Measurements from ENCODE around the gene LEP.

Gene LEP

DNA sequence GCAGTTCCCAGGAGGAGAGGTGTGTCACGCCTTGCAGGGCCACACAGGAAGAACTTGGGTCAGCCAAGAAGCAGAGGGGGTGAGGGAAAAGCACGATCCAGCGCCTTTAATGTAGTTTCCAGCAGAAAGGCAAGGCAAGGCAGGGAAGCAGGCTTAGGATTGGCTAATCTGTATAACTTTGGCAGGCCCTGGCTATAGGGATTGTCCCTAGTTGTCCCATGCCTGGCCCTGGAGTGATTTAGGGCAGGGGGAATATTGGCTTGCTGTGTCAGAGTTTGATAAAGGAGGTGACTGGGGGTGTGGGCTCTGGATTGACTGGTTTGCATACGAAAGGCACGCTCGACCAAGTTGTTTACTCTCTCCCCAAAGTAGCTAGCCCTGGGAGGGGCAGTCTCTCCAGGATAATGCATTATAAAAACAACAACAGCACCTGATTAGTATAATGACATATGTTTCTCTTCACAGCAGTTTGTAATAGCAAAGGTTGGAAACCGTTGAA is 58.1 kb downstream of the LEP start:
- no peak overlapping the region for H3K4me3 ChIP-seq (ENCODE audit: control insufficient read depth, low read depth, low read length)
- no peak for DNase-seq (ENCODE audit: low read depth)
- TF ChIP-seq, protein P1, sequence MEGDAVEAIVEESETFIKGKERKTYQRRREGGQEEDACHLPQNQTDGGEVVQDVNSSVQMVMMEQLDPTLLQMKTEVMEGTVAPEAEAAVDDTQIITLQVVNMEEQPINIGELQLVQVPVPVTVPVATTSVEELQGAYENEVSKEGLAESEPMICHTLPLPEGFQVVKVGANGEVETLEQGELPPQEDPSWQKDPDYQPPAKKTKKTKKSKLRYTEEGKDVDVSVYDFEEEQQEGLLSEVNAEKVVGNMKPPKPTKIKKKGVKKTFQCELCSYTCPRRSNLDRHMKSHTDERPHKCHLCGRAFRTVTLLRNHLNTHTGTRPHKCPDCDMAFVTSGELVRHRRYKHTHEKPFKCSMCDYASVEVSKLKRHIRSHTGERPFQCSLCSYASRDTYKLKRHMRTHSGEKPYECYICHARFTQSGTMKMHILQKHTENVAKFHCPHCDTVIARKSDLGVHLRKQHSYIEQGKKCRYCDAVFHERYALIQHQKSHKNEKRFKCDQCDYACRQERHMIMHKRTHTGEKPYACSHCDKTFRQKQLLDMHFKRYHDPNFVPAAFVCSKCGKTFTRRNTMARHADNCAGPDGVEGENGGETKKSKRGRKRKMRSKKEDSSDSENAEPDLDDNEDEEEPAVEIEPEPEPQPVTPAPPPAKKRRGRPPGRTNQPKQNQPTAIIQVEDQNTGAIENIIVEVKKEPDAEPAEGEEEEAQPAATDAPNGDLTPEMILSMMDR (IDR thresholded peaks at IDR 0.05; ENCODE audit: control insufficient read depth, insufficient read depth, low read depth, low read length, missing control alignments), result no peak

DNA sequence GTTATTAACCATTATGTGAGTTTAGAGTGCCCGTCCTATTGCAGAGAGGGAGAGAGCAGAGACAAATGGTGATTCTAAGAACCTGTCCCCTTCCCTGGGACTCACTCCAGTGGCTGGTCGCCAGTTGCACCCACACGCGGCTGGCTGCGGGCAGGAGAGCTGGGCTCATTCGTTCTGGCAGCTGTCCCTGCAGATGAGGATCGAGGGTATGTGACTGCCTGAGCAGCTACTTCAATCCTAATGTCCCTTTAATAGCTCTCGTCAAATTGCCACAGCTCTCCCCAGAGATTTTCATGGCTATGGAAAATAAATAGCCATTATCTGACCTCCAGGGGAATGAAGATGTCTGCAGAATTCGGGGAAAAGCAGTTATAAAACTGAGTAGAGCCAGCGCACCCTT is 61.1 kb downstream of the LEP start:
- H3K4me3 ChIP-seq (ENCODE audit: control insufficient read depth, low read depth, low read length), result no peak overlapping the region
- TF ChIP-seq, protein P1 (IDR thresholded peaks at IDR 0.05; ENCODE audit: control insufficient read depth, insufficient read depth, low read depth, low read length, missing control alignments), result no peak
- no peak for DNase-seq (ENCODE audit: low read depth)

DNA sequence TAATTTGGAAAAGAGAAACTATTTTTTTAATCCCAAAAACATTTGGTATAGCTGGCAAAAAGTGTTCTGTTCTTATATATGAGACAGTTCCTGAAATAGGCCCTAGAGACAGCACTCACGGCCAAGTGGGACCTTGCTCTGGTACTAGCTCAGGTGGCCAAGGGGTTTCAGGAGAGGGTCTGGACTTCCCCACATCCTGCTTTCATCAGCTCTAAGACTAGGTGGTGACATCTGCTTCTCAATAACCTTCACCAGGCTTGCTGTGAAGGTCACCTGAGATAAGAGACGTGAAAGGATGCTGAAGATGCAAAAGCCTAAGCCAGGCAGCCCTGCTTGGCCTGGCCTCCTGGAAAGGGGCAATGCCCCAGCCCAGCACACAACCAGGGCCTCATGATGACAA is 62.1 kb downstream of the LEP start:
- TF ChIP-seq, protein P1 (IDR thresholded peaks at IDR 0.05; ENCODE audit: control insufficient read depth, insufficient read depth, low read depth, low read length, missing control alignments), result no peak
- H3K4me3 ChIP-seq (ENCODE audit: control insufficient read depth, low read depth, low read length), result no peak overlapping the region
- no peak for DNase-seq (ENCODE audit: low read depth)

DNA sequence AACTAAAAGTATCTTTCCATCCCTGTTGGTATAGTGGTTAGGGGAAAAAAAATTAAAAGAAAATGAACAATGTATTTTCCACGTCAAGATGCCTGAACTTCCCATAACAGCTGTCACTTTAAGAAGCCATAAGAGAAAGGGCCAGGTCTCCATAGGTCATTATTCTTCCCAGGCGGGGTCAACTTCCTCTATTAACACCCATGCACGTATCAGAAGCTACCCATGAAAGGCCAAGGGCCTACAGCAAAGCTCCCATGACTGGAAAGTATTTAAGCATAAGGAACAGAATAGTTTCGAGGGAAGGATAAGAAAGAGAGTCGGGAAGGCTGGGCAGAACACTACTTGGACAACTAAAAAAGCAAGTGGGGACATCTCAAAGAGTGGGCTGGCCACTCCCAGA is 62.6 kb downstream of the LEP start:
- TF ChIP-seq, protein P1 (IDR thresholded peaks at IDR 0.05; ENCODE audit: control insufficient read depth, insufficient read depth, low read depth, low read length, missing control alignments), result no peak

DNA sequence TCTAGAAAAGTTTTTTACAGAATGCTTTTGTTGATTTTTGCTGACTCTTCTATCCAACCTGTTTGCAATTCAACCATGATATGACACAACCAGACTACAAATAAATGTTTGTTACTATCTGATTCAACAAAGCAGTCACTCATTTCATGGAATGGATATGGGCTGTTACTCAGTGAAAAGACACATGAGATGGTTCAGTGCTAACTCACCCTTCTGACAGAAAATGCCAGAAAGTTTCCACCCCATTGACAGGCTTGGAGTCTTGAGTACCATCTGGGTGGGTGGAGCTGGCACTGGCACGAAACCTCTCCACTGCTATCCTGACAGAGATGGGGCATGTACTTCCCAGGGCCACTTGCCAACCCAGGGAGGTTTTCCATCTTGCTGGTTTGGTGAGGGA is 63.1 kb downstream of the LEP start:
- no peak overlapping the region for H3K4me3 ChIP-seq (ENCODE audit: control insufficient read depth, low read depth, low read length)
- TF ChIP-seq, protein P1 (IDR thresholded peaks at IDR 0.05; ENCODE audit: control insufficient read depth, insufficient read depth, low read depth, low read length, missing control alignments), result no peak
- DNase-seq (ENCODE audit: low read depth), result no peak

More for the DNA sequence above, 62.6 kb downstream of the LEP start:
- no peak for DNase-seq (ENCODE audit: low read depth)
- H3K4me3 ChIP-seq (ENCODE audit: control insufficient read depth, low read depth, low read length), result no peak overlapping the region

DNA sequence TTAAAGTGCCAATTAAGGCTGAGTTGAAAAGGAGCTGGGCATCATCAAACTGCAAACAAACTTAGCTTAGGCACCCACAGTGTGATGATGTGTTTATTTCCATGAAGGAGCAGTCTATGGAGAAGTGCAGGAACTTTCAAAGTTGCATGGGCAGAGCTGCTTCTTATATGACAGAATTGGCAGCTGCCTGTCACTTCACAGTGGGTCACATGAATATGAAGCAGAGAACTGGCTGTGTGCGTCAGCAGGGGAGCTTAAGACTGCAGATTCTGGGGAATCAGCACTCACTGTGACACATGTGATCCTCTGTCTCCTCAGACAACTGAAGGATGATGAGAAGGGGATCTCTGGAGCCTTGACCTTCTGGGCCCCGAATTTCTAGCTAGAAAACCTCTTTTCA is 66.0 kb downstream of the LEP start:
- no peak for DNase-seq (ENCODE audit: low read depth)
- TF ChIP-seq, protein P1 (IDR thresholded peaks at IDR 0.05; ENCODE audit: control insufficient read depth, insufficient read depth, low read depth, low read length, missing control alignments), result no peak
- no peak overlapping the region for H3K4me3 ChIP-seq (ENCODE audit: control insufficient read depth, low read depth, low read length)

Measured in AG09309 (cell line).